Colonic mucosa (tissue), 4 donors: ENCODE measurements around the gene AATK. TPM values are rescaled to one million over a fixed set of nuclear protein-coding genes. Genes with fewer than 3 reads are reported as not detected.

Experiments
- DNase-seq: peaks from one replicate; pipeline ENCODE4 v3.0.0-alpha.2; 2020
- H3K27ac ChIP-seq: fragments of 200-600 bp; one replicate; pipeline ENCODE4 v1.8.0; 2021
- H3K27me3 ChIP-seq: fragments of 200-600 bp; one replicate; pipeline ENCODE4 v1.8.0; 2021
- H3K36me3 ChIP-seq: fragments of 200-600 bp; one replicate; pipeline ENCODE4 v1.8.0; 2021
- H3K4me1 ChIP-seq: fragments of 200-600 bp; one replicate; pipeline ENCODE4 v1.8.0; 2021; ENCODE audit warnings: mild to moderate bottlenecking
- H3K4me3 ChIP-seq: fragments of 200-600 bp; one replicate; pipeline ENCODE4 v1.8.0; 2021
- H3K9ac ChIP-seq, 2 donors: one replicate each; pipeline ENCODE4 v1.7.0; 2013; ENCODE audit warnings: control low read depth in 2 of 2, low read depth in 2 of 2, low read length in 2 of 2
- H3K9me3 ChIP-seq: fragments of 200-600 bp; one replicate; pipeline ENCODE4 v1.8.0; 2021
- CTCF ChIP-seq: fragments of 200-600 bp; IDR thresholded peaks from one replicate; pipeline ENCODE4 v1.8.0; 2022; ENCODE audit warnings: antibody characterized with exemption, mild to moderate bottlenecking
- intact Hi-C: fragments of 100-400 bp; cut with DNase I; formaldehyde crosslinking; loops from one replicate; pipeline ENCODE4 v1.14.1; 2022
- total RNA-seq, 2 donors: library from RNA; stranded (reverse); fragmentation: NEBNext Ultra II Directional in 1 of 2; extraction: Animal tissue kit (Norgen Biotek cat#: 25700) in 1 of 2; gene quantifications; one replicate each; pipeline ENCODE4 v1.2.1, GENCODE V29; 2021
- donor health status: healthy.
- donor health status: DM: no; HTN: no; CAD: no.
- donor health status: DM: no; HTN: no; CAD: no.

AATK gene
- total RNA-seq, 2 donors from 2014 or later, result 9.1 to 13.3 TPM

DNA sequence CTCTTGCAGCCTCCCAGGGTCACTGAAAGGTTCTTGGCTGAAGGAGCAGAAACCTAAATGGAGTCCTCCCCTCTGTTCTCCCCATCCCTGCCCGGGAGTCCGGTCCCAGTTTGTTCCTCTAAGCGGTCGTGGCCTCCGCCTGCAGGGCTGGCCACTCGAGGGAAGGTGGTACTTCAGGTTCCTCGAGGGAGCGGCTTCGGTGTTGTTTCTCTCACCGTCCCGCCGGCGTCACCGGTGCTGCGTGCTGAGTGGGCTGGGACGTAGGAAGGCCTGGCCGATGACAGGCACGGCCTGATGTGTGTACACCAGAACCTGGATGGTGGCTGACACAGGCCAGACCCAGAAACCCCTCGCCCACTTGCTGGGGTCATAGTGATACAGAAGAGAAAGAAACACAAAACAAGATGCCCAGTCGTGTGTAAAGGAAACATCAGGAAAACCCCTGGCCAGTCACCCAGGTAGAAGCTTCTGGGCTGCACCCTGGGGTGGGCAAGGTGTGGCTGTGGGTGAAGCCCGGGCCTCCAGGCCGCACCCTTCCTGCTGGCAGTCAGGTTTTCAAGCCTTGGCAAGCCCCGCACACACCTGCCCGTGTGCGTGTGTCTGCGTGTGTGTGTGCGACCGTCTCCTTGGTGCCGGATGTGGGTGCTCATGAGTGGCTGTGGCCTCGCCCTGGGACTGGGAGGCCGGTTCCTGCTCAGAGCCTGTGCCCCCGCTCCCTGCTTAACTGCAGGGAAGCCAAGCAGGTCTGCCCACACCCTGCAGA lies 79.1 kb downstream of the AATK start:
- Histone ChIP-seq H3K4me1 (peaks cover 10% of the 10 kb centered on the region), H3K4me3 (no peak overlapping the region)

GRCh38 chr17:81085420-81085911 lies 80.6 kb downstream of the AATK start:
- Histone ChIP-seq H3K36me3 (no peaks in the 10 kb centered on the region), H3K4me1 (peaks cover 6% of the 10 kb centered on the region), H3K4me3 (no peak overlapping the region), H3K9me3 (no peaks in the 10 kb centered on the region), H3K27me3 (no peaks in the 10 kb centered on the region), H3K27ac (no peak overlapping the region), H3K9ac (no peak overlapping the region)
- intact Hi-C loops, result no loop called here
- no peak for DNase-seq
- TF ChIP-seq CTCF, result no peak

More for the DNA sequence above, 79.1 kb downstream of the AATK start:
- DNase-seq, result peak; percentile 58
- intact Hi-C loops, result no loop called here
- H3K9me3 ChIP-seq, result no peaks in the 10 kb centered on the region
- H3K36me3 ChIP-seq, result no peaks in the 10 kb centered on the region
- TF ChIP-seq CTCF, result no peak
- no peaks in the 10 kb centered on the region for H3K27me3 ChIP-seq
- H3K9ac ChIP-seq, result no peak overlapping the region
- H3K27ac ChIP-seq, result no peak overlapping the region

GRCh38 chr17:81084680-81085419 lies 81.2 kb downstream of the AATK start:
- Histone ChIP-seq H3K27me3 (no peaks in the 10 kb centered on the region), H3K9me3 (no peaks in the 10 kb centered on the region), H3K27ac (no peak overlapping the region), H3K4me3 (no peak overlapping the region), H3K9ac (no peak overlapping the region), H3K36me3 (no peaks in the 10 kb centered on the region), H3K4me1 (peaks cover 5% of the 10 kb centered on the region)
- no peak for TF ChIP-seq CTCF
- intact Hi-C loops, result no loop called here
- no peak for DNase-seq

DNA sequence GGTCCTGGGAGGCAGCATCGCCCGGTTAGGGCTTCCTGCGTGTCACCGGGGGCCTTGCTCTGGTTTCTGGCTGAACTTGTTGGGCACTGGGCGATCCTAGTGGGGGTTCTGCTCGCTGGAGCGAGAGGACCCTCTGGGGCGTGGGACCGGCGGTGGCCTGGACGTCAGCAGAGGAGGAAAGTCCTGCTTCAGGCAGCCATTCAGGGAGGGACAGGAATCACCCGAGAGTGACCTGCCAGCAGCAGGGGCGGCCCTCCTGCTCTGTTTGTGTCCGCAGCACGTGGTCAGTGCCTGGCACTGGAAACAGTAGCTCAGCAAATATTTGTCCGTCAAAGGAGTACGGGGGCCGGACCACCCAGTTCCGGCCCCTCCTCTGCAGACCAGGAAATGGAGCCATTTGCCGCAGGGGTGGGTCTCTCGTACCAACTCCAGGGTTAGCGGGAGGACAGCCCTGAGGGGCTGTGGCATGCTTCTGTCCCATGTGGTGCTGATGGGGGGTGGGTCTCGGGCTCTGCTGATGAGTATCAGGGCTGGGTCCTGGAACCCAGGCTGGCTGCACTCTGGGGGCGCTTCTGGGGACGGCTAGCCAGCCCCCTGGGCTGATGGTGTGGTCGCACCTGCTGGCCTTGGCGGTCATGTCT lies 82.8 kb downstream of the AATK start:
- peak overlapping the region in 1 of 2 donors; percentile 7 for H3K9ac ChIP-seq
- H3K4me1 ChIP-seq, result peaks cover 5% of the 10 kb centered on the region
- no peak for DNase-seq

More for the DNA sequence above, 82.8 kb downstream of the AATK start:
- H3K27me3 ChIP-seq, result no peaks in the 10 kb centered on the region
- no peak overlapping the region for H3K4me3 ChIP-seq
- H3K36me3 ChIP-seq, result no peaks in the 10 kb centered on the region
- H3K9me3 ChIP-seq, result no peaks in the 10 kb centered on the region
- intact Hi-C loops, result no loop called here
- no peak for TF ChIP-seq CTCF
- H3K27ac ChIP-seq, result no peak overlapping the region
